Measurements from ENCODE around the gene KIRREL3.

KIRREL3 gene

DNA sequence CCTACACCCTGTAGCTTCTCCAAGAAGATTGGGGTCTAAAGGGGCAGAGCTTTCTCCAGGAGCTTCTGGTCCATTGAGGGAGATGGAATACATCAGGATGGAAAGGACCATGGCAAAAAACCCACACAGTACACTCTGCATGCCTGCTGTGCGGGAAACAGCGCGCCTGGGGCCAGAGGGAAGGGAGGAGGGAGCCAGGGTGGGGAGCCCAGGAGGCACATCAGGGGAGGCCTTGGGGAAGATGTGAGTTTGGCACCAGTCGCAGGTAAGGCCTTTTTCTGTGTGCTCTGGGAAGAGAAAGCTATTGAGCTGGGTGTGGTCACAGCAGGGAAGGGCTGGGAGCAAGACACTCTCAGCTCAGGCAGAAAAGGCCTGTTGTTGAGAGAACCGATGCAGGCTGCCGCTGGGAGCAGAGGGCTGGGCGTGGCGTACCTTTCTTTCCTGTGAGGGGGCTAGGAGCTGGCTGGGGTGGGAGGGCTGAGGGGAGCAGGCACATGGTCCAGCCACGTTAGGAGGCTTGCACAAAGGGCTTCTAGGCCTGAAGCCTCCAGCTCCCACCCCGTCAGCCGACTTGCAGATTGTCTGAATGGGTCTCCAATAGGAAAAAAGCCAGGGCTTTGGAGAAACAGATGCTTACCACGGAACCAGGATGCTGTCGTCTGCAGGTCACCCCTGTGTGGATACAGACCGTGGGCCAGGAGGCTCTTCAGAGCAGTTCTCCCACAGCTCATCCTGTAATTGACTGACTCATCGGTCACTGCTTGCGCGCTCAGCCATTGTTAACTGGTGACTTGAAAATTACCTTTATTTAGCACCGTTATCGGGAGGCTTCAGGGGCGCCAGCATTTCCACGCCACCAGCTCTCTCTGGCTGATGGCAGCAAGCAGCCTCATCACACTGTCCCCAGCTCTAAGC is 407.8 kb downstream of the KIRREL3 start:
- peak; percentile 39 for DNase-seq

DNA sequence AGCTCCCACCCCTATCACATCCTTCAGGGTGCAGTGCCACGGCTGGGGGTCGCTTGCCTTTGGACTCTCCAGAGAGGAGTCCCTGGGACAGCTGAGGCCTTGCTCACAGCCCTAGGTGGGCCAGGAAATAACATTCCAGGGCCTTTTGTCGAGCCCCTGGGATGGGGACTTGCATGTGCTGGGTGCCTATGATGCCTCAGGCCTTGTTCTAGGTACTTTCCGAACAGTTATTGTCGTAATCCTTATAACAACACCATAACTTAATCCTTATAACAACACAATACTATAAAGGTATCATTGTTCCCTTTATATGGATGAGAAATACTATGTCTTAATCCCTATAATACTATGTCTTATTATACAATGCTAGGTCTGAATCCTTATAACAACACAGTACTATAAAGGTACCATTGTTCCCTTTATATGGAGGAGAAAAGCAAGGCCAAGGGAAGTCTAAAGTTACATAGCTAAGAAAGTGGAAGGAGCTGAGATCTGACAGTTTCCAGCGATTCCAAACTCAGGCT is 408.5 kb downstream of the KIRREL3 start:
- no peak for DNase-seq

DNA sequence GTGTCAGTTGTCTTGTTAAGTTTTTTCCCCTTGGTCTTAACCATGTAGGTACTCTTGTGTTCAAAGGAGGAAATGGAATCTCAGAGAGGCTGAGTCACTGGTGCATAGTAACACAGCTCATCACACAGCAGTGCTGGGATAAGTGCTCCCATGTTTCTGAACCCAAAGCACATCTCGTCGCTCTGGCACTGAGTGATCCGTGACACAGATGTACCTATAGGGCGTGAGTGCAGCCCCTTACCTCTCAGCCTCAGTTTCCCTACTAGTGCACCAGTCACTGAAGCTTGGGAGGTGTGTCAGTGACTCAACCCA is 411.1 kb downstream of the KIRREL3 start:
- no peak for DNase-seq

DNA sequence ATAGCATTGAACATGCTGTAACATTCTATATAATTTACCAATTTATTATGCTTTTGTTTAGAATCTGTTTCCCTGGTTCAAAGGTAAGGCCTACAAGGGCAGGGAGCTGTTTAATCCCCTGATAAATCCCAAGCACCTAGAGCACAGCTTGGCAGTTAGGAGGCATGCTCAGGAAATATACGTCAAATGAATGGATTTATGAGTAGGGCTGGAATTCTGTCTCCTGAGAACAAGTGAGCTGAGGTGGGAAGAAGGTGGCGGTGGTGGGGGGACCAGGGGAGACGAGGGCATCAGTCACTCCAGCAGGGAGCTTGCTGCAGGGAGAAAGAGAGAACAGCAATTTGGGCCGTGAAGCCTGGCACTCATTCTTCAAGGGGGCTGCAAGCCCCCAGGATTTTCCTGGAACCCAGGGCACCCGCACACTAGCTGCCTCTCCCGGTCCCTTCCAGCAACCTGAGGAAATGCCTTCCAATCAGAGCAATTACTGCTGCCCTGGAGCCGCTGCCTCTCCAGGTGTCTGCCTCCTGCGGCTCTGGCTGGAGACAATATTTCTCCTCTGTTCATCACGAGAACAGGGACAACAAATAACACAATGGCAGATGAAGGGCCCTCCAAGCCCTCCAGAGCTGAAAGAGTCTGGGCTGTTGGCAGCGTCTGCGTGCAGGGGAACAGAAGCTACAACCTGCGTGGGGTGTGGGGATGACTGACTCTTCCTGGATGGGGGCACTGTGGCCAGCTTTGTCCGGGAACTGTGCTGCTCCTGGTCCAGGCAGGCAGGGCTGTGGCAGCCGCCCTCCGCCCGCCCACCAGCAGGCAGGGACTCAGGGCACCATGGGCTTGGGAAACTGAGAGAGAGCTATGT is 411.7 kb downstream of the KIRREL3 start:
- no peak for DNase-seq

DNA sequence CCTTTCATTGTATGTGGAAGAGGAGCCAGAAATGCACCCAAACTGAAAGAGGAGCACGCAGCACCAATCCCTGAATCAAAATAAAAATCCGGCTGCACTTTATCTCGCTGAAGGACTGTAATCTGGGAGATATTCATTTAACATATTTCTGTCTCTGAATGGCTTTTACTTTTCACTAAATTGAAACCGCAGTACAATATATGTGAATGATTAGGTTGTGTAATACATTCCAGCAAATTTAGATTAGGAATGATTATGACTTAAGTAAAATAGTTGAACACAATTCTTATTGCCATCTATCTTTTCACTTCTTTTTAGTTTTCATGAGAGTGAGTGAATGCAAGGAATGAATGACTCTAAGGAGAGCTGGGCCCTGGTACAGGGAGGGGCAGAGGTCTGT is 413.0 kb downstream of the KIRREL3 start:
- DNase-seq: no peak

DNA sequence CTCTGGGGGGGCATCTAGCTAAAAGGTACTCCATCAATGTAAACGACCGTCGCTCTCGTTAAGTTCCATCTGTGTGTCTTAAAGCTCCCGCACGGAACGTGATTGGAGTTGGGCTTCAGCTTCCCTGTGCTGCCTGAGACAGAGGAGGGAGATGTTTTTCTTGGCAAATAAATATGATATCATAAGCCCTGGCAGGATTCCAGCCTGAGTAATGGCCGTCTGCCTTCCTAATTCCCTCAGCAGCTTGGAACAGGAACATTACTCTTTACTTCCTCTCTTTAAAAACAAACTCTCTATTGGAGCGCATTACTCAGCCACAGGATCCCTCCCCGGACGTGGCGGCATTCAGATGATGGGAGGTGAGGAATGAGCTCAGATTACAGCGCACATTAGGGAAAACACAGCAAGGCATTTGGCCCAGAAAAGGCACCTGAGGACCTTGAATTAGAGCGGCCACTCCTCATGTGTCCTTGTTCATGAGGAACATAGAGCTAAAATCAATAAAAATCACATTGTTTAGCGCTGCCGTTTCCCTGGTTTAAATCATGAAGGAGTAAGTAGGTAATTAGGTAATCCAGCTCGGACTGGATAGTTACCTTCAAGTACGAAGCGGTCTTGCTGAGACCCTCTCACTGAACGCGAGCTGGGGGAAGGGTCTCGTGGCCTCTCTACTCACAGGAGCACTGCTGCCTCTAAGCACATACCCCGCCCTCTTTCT is 414.6 kb downstream of the KIRREL3 start:
- DNase-seq: peak; percentile 48

DNA sequence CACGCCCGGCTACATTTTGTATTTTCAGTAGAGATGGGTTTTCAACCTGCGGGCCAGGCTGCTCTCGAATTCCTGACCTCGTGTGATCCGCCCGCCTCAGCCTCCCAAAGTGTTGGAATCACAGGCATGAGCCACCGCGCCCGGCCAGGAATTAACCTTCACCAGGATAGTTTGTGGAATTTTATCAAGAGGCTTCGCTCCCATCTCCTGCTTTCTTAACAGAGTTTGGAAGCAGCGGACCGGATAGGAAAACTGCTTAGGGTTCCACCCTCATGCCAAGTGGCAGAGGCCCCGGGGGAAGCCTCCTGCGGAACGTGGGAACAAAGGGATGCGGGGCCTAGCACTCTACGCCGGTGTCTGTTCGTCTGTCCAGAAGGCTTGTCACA is 415.2 kb downstream of the KIRREL3 start:
- DNase-seq: no peak

DNA sequence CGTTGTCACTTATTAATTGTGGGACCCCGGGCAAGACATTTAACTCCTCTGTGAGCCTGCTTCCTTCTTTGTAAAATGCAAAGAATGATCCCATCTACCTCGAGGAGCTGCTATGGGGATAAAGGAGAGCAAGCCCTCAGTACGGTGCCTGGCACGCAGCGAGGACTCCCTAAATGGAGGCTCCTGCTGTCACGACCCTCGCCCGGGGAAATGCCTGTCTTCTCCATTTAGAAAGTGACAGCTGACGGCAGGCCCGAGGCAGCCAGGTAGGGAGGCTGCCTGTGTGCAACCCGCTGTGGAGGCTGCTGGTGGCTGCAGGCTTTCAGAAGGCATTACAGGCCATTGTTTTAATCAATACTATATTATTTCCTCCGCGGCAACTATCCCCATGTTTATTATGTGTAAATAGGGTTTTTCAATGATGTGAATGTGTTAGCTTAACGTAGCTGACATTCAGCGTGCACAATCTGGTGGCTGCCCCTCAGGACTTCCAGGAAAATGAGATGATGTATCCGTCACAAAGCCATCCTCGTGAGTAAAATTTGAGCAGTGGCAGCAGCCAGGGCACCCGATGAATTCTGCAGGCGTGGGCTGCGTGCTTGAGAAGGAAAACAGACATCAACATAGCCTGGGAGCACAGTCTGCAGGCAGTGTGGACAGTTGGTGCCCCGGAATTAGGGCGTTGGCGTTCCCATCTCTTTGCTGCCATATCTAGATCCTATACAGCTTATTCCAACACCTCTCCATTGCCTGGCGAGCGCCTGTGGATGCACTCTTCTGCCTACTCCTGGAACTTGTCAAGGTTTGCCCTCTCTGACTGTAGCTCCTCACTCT is 416.8 kb downstream of the KIRREL3 start:
- DNase-seq: no peak

DNA sequence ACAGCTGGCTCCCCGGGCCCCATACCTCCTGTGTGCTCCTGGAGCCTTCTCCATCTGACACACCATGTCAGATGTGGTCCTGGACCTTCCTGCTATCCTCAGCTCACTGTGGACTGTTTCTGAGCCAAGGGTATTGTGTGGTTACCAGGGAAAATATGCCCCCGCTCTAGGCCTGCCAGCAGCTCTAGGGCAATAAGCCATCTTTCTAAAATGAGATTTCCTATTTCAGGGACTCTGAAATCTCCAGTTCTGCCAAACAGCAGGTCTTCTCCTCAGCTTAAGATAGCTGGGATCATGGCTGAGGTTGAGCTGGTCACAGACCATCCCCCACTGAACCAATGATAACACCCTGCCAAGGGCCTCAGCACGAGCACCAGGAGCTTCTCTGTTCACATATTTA is 417.5 kb downstream of the KIRREL3 start:
- DNase-seq: no peak

DNA sequence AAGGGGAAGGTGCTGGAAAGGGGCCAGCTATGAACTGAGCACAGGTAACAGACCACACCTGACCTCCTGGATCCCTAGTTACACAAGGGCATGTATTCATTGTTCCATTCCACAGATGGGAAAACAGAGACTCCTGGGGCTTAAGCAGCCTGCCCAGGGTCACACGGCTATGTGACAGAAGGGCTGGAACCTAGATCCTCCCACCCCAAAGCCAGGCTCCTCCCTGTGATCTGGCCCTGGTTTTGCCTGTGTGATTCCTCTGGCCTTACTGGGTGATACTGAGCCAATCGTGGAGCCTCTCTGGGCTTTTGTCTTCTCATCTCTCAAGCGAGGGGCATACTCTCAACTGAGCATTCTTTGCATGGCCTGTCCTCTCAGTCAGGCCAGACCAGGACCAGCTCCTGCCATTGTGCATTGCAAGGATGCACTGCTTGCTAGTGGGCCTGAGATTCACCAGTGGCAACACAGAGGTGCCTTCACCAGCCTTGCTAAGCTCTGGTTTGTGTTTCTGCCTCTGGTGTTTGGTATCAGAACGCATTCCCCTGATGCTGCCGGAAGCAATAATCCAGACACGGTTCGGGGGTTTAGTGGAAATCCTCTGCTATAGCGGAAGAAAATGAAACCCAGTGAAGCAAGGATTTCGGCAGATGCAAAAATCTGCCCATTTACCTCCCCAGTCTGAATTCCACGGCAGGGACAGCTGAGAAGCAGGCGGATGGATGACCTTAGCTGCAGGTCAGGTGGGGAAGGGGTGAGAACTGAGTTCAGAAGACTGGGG is 418.5 kb downstream of the KIRREL3 start:
- no peak for DNase-seq

DNA sequence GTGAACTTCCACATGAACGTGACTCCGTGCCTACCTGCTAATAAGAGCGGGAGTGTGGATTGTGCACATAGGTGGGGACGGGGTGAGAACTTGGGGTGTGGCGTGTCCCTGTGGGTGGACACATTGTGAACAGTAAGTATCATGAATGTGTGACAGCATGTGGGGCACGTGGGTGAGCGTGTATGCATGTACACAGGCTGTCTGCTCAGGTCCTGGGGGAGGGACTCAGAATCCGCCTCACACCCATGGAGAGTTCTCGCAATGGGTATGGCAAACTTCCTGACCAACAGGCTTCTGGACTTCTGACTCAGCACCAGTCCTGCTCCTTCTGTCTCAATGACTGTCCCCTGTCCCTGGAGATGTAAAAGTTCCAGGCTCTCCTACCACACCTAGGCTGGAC is 422.1 kb downstream of the KIRREL3 start:
- DNase-seq: no peak

DNA sequence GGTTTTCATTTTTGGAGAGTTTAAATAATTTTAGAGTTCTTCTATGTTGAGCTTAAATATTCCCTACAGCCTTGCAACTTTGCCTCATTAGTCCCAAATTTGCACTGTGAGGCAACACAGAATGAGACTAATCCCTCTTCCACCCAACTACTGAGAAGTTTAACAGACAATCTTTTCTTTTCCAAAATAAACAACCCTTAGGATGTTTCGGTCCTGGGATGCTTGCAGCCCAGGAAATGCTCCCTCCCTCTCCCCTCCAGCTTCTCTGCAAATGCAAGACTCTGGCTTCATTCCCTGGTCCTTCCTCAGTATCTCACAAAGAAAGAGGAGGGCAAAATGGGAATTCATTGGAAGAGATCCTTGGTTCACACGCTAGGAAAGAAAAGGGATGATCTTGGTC is 422.5 kb downstream of the KIRREL3 start:
- DNase-seq: no peak

DNA sequence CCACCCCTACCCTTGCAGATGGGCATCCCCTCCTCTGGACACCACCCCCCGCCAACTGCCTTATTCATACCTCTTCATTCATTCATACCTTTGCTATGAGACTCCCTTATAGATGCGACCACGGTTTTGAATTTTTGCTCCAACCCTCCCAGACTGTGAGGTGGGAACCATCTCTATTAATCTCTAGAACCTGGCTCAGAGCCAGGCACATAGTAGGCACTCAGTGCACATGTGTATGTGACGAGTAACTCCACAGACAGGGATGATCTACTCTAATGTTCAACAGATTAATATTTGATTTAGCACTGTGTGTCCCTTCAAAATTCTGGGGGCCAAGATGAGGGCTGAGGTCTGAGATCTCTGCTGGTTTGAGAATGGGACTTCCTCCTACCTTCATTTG is 424.7 kb downstream of the KIRREL3 start:
- no peak for DNase-seq

DNA sequence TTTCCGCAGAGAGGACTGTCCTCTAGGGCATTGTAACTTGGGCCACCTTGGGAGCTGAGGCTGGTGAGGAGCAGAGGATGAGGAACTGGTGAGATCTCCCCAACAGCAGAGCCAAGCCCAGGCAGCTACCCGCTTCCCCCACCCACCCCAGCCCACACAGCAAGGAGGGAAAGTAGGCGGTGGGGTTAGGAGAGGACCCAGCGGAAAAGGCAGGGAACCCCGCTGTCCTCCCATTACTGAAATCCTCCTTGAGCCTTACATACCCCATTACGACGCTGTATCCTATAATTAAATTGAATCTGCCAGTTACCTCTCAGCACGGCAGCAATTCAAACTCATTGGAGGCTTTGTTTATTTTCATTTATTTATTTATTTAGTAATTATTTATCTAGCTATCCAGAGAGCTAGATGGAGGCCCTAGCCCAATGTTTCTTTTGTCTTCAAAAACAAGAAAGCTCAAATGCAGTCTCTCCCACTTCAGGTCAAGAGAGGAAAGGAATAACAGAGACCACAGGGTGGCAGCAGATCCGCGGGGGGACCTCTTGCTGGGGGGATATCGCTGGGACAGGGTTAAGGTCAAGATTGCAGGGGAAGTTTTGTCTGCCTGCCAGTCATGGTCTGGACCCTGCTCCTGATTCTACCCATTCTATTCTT is 427.1 kb downstream of the KIRREL3 start:
- DNase-seq: no peak

DNA sequence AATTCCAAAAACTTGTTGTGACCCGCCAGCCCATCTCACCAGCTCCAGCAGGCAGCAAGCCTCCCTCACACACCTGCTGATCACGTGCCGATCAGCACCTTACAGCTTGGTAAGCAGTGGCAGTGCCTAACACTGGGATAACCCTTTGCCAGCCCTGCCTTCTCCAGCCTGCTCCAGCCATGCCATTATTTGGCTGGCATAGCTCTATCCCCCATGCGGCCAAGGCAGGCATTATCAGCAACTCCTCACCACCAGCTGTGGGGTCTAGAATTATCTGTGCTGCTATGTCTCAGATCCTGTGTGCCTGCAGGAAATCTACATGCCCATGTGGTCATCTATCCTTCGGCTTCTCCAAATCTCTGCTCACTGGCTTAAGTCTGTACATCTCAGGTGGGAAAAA is 430.1 kb downstream of the KIRREL3 start:
- DNase-seq: no peak

DNA sequence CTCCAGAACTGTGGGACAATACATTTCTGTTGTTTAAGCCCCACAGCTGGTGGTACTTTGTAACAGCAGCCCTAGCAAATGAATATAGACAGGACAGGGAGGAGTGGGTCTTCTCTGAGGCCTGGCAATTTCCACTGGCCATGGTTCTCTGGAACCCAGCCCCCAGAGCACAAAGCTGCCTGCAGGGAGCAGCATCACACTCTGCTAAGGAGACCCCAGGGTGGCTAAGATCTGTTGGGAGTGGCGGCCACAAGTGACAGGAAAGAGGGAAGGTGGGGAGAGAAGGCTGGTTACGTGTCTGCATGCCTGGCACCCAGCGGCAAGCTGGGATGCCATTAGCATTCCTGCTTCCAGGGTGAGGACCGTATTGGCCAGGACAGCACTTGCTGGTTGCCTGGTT is 433.2 kb downstream of the KIRREL3 start:
- DNase-seq: no peak

DNA sequence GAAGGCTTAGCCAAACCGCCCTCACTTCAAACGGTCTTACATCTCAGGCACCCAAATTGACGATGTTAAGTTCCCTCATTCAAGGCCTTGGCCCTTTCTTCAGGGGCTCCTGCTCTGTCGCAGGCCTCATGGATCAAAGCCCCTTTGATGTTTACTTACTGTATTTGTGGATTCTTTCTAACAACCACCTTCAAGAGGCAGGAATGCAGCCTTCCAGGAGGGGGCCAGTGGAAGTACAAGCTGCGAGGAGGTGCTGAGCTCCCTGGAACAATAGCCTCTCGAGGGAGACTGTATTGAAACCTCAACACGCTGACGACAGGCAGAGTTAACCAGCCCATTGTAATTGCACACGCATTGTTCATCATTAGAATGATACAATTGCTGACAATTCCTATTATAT is 436.0 kb downstream of the KIRREL3 start:
- no peak for DNase-seq

DNA sequence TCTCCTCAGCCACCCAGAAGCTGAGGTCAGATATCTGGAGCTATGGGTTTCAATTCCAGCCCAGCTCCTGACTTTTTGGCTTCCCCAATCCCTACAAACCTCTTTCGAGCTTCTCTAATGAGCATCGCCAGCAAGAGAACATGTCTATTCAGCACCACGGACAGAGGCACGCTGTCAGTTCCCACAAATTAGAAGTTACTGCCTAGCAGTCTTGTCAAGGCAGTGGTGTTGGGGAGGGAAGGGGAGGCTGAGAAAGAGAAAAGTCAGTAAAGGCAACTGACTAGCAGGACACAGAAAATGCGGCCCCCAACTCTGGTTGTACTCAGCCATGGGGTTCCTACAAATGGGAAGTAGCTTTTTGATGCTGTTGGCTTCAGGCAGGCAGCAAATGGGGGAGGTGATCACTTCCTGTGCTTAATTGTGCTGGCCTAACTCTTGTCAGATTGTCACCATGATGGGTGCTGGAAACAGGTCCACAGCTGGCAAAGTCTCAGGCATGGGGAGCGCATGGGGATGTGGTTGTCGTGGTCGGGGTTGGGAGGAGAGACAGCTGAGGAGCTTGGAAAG is 439.2 kb downstream of the KIRREL3 start:
- no peak for DNase-seq

DNA sequence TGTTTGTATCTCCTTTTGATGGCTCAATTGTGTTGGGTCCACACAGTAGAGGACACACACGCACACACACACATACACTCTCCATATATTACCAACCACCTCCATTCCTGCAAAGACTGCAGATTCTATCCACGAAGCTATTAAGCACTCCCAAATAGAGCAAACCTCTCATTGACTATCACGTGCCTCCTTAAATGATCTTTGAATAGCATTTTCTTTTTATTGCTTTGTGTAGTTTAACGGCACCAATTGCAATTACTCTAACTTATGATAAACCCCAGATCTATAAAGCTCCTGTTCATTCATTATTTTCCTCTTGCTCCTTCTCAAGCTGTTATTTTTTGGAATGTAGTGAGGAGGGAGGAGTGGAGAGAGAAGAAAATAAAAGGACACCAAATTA is 440.3 kb downstream of the KIRREL3 start:
- DNase-seq: no peak

Data from NCI-H526 treated with DMSO at 0.1 percent for 48 hours (cell line).